Epithelial cell of proximal tubule (primary cell): ENCODE results near the gene HPD. TPM values are rescaled to one million over a fixed set of nuclear protein-coding genes. Genes with fewer than 3 reads are reported as not detected.

Source experiments
- DNase-seq: peaks from one replicate; pipeline ENCODE4 v3.0.0-alpha.2; 2011; ENCODE audit warnings: low read depth
- H3K4me3 ChIP-seq: 2 replicates; pipeline ENCODE4 v1.5.1; 2011; ENCODE audit warnings: low read depth, mild to moderate bottlenecking, low read length
- total RNA-seq: library from RNA; depleted of rRNA; stranded (reverse); fragments of >200 nt; gene quantifications from 2 replicates; pipeline ENCODE4 v1.2.3, GENCODE V29; 2015
- TF ChIP-seq, protein P1 (sequence below): conservative IDR thresholded peaks from 2 replicates; pipeline ENCODE4 v1.5.1; 2012; ENCODE audit warnings: low read depth, mild to moderate bottlenecking, low read length

The HPD gene
- total RNA-seq, 1 donor from 2014 or later, result 0.12 TPM

DNA sequence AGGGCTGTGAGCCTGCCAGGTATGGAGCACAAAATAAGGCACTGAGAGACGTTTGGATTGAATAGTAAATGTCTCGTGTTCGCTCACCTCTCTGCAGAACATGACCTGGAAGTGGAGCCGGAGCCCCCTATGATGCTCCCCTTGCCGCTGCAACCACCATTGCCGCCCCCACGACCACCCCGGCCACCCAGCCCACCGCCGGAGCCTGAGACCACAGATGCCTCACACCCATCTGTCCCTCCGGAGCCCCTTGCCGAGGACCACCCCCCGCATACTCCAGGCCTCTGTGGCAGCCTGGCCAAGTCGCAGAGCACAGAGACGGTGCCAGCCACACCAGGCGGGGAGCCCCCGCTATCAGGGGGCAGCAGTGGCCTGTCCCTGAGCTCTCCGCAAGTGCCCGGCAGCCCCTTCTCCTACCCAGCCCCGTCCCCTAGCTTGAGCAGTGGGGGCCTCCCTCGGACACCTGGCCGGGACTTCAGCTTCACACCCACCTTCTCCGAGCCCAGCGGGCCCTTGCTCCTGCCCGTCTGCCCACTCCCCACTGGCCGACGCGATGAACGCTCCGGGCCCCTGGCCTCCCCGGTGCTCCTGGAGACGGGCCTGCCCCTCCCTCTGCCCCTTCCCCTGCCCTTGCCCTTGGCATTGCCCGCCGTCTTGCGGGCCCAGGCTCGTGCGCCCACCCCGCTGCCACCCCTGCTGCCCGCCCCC lies 36.1 kb downstream of the HPD start:
- no peak for DNase-seq
- no peak overlapping the region for H3K4me3 ChIP-seq
- TF ChIP-seq, protein P1, sequence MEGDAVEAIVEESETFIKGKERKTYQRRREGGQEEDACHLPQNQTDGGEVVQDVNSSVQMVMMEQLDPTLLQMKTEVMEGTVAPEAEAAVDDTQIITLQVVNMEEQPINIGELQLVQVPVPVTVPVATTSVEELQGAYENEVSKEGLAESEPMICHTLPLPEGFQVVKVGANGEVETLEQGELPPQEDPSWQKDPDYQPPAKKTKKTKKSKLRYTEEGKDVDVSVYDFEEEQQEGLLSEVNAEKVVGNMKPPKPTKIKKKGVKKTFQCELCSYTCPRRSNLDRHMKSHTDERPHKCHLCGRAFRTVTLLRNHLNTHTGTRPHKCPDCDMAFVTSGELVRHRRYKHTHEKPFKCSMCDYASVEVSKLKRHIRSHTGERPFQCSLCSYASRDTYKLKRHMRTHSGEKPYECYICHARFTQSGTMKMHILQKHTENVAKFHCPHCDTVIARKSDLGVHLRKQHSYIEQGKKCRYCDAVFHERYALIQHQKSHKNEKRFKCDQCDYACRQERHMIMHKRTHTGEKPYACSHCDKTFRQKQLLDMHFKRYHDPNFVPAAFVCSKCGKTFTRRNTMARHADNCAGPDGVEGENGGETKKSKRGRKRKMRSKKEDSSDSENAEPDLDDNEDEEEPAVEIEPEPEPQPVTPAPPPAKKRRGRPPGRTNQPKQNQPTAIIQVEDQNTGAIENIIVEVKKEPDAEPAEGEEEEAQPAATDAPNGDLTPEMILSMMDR, result no peak

DNA sequence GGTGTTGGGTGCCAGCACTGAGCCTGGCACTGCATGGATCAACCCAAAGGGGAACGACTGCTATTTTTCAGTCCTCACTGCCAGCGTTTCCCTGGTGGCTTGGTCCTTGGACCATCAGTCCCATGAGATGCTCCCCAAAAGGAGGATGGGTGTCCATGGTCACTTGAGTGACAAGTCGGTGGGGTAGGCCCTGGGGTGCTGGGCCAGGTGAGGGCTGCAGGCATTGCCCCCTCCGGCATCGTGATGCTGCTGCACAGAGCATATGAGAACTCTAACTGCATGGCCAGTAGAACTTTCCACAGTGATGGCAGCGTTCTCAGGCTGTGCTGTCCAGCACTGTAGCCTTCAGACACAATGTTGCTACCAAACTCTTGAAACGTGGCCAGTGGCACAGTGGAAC lies 38.6 kb downstream of the HPD start:
- no peak overlapping the region for H3K4me3 ChIP-seq
- TF ChIP-seq, protein P1, result no peak
- no peak for DNase-seq

DNA sequence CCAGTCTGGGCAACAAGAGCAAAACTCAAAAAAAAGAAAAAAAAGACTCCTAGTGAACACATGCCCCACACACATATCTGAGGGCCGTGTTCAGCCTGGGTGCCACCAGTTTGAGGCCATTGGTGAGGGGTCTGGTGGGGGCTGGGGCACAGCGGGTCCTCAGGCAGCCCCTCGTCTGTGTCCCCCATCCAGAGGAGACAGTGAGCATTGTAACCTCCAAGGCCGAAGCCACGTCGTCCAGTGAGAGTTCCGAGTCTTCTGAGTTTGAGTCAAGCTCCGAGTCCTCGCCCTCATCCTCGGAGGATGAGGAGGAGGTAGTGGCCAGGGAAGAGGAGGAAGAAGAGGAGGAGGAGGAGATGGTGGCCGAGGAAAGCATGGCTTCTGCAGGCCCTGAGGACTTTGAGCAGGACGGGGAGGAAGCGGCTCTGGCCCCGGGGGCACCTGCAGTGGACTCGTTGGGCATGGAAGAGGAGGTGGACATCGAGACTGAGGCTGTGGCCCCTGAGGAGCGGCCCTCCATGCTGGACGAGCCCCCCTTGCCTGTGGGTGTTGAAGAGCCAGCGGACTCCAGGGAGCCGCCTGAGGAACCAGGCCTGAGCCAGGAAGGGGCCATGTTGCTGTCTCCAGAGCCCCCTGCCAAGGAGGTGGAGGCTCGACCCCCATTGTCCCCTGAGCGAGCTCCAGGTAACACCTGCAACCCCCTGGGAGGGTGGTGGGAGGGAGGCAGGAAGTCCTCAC lies 39.3 kb downstream of the HPD start:
- H3K4me3 ChIP-seq, result no peak overlapping the region
- DNase-seq, result no peak
- TF ChIP-seq, protein P1, result no peak

DNA sequence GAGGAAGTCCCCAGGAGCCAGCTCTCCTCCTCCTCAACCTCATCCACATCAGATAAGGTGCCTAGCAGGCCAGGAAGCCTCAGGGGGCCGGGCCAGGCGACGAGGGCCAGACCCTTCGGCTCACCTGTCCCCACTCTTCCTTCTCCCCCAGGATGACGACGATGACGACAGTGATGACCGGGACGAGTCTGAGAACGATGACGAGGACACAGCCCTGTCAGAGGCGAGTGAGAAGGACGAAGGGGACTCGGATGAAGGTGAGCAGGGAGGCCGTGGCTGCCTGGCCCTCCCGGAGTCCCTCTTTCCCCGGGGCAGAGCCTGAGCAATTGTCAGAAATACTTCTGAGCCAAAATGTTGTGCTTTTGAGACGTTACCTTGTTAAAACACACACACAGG lies 41.0 kb downstream of the HPD start:
- H3K4me3 ChIP-seq, result no peak overlapping the region
- no peak for DNase-seq
- TF ChIP-seq, protein P1, result no peak

DNA sequence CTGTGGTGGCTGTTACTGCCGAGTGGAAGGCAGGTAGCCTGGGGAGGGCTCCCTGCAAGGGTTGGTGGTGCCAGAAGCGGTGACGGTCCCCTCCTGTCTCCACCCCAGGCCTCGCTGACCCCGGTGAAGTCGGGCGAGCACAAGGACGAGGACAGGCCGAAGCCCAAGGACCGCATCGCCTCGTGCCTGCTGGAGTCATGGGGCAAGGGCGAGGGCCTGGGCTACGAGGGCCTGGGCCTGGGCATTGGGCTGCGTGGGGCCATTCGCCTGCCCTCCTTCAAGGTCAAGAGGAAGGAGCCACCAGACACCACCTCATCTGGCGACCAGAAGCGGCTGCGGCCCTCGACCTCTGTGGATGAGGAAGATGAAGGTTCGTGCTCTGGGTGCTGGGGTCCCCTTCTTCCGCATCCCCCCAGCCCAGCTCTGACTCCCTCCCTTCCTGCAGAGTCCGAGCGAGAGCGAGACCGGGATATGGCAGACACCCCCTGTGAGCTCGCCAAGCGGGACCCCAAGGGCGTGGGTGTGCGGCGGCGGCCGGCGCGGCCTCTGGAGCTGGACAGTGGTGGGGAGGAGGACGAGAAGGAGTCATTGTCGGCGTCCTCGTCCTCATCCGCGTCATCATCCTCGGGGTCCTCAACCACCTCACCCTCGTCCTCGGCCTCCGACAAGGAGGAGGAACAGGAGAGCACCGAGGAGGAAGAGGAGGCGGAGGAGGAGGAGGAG lies 41.6 kb downstream of the HPD start:
- no peak overlapping the region for H3K4me3 ChIP-seq
- DNase-seq, result no peak
- TF ChIP-seq, protein P1, result no peak

DNA sequence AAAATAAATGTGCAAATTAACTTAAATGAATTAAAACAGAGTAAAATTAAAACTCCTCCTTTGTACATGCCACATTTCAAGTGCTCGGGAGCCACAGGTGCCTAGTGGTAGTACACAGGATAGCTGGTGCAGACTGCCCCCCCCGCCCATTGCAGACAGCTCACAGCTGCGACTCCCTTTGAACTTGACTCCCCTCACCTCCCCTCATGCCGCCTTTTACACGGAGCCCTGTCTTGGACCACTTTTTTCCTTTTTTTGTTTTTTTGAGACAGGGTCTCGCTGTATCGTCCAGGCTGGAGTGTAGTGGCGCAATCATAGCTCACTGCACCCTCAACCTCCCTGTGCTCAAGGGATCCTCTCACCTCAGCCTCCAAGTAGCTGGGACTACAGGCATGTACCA lies 43.4 kb downstream of the HPD start:
- no peak for DNase-seq
- TF ChIP-seq, protein P1, result no peak
- H3K4me3 ChIP-seq, result no peak overlapping the region
